Measurements from ENCODE around the gene PPP1R14C.

DNA sequence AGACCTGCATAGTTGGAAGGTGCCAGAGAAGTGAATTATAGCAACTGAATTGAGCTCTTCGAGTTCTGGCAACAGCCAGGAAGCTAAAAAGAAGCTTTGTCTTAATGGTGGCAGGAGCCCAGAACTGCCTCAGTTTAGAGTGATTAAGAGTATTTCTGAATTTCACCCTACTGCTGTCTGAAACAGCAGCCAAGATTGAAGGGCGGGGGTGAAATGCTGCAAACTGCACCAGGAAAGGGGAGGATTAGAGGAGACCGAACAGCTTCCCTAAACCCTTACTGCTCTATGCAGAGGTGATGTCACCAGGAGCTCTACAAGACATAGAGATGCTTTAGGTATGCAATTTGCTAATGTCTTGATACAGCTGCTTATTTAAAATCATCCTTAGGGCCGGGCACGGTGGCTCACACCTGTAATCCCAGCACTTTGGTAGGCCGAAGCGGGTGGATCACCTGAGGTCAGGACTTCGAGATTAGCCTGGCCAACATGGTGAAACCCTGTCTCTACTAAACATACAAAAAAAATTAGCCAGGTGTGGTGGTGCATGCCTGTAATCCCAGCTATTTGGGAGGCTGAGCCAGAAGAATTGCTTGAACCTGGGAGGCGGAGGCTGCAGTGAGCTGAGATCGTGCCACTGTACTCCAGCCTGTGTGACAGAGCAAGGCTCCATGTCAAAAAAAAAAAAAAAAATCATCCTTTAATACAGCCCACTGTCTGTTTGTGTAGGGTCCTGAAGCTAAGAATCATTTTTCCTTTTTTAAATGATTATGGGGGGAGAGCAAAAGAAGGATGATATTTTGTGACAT lies 134.3 kb downstream of the PPP1R14C start:
- TF ChIP-seq EZH2phosphoT487 (IDR thresholded peaks at IDR 0.05): no peak
- TF ChIP-seq, protein P1, sequence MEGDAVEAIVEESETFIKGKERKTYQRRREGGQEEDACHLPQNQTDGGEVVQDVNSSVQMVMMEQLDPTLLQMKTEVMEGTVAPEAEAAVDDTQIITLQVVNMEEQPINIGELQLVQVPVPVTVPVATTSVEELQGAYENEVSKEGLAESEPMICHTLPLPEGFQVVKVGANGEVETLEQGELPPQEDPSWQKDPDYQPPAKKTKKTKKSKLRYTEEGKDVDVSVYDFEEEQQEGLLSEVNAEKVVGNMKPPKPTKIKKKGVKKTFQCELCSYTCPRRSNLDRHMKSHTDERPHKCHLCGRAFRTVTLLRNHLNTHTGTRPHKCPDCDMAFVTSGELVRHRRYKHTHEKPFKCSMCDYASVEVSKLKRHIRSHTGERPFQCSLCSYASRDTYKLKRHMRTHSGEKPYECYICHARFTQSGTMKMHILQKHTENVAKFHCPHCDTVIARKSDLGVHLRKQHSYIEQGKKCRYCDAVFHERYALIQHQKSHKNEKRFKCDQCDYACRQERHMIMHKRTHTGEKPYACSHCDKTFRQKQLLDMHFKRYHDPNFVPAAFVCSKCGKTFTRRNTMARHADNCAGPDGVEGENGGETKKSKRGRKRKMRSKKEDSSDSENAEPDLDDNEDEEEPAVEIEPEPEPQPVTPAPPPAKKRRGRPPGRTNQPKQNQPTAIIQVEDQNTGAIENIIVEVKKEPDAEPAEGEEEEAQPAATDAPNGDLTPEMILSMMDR (IDR thresholded peaks at IDR 0.05): no peak

All from neural progenitor cell (in vitro differentiated cells).